CD4-positive, CD25-positive, alpha-beta regulatory T cell (primary cell): Measurements from ENCODE around the gene FCHSD2. TPM values are rescaled to one million over a fixed set of nuclear protein-coding genes. Genes with fewer than 3 reads are reported as not detected.
A peak's percentile ranks its signal among the peaks of the same experiment; 100 is the strongest.
"Not testable (repeated sequence)": the region's sequence is repeated elsewhere in the genome, so short reads cannot be mapped to it uniquely, and the experiment has no call there.

Experiments used
- ATAC-seq, 2 donors: fragments of 150-1000 bp; cut with Tn5 transposase; one replicate each; pipeline ENCODE4 v1.10.0; 2021; ENCODE audit warnings: low read depth in 2 of 2, moderate number of reproducible peaks in 2 of 2, moderate library complexity in 1 of 2
- DNase-seq, 3 donors: peaks; one replicate each; pipeline versions ENCODE4 v3.0.0 to v3.0.0-alpha.2; 2012 to 2022; ENCODE audit warnings: mixed read lengths in 1 of 3
- H3K27ac ChIP-seq: one replicate; pipeline ENCODE4 v1.7.0; 2013; ENCODE audit warnings: mild to moderate bottlenecking, low read length; ENCODE audit not compliant: insufficient read depth, poor library complexity, severe bottlenecking
- H3K27me3 ChIP-seq: one replicate; pipeline ENCODE4 v1.7.0; 2013; ENCODE audit warnings: low read length; ENCODE audit not compliant: control insufficient read depth, insufficient read depth
- H3K36me3 ChIP-seq: one replicate; pipeline ENCODE4 v1.7.0; 2013; ENCODE audit warnings: mild to moderate bottlenecking, low read length, moderate library complexity; ENCODE audit not compliant: control insufficient read depth, insufficient read depth
- H3K4me1 ChIP-seq: 2 replicates; pipeline ENCODE4 v1.7.0; 2013; ENCODE audit warnings: mild to moderate bottlenecking, low read length; ENCODE audit not compliant: insufficient read depth, control insufficient read depth, poor library complexity, severe bottlenecking
- H3K4me3 ChIP-seq: one replicate; pipeline ENCODE4 v1.7.0; 2013; ENCODE audit warnings: low read depth, mild to moderate bottlenecking, low read length, moderate library complexity
- H3K9me3 ChIP-seq, 2 experiments: 1 replicate in 1 of 2; 2 replicates in 1 of 2; pipeline ENCODE4 v1.7.0; 2013; ENCODE audit warnings: low read length in 2 of 2, mild to moderate bottlenecking in 1 of 2, moderate library complexity in 1 of 2; ENCODE audit not compliant: control insufficient read depth in 2 of 2
- H3K27ac Mint-ChIP-seq, 3 donors: one replicate each; pipeline ENCODE4 v1.8.0; 2020 to 2022; ENCODE audit warnings: mild to moderate bottlenecking in 3 of 3, mixed read lengths in 3 of 3, moderate library complexity in 2 of 3
- H3K27me3 Mint-ChIP-seq: one replicate; pipeline ENCODE4 v1.8.0; 2022; ENCODE audit warnings: mild to moderate bottlenecking, mixed read lengths
- H3K36me3 Mint-ChIP-seq: one replicate; pipeline ENCODE4 v1.8.0; 2020; ENCODE audit warnings: mixed read lengths
- H3K4me1 Mint-ChIP-seq, 4 donors: one replicate each; pipeline ENCODE4 v1.8.0; 2020 to 2022; ENCODE audit warnings: mixed read lengths in 4 of 4, mild to moderate bottlenecking in 1 of 4
- H3K4me3 Mint-ChIP-seq, 4 donors: one replicate each; pipeline ENCODE4 v1.8.0; 2020 to 2022; ENCODE audit warnings: mild to moderate bottlenecking in 4 of 4, mixed read lengths in 4 of 4, moderate library complexity in 3 of 4
- H3K9me3 Mint-ChIP-seq, 7 donors: one replicate each; pipeline ENCODE4 v1.8.0; 2020 to 2022; ENCODE audit warnings: mixed read lengths in 7 of 7, mild to moderate bottlenecking in 3 of 7, moderate library complexity in 2 of 7
- polyA plus RNA-seq, 4 donors: library from polyadenylated mRNA; unstranded; fragments of 300-500 nt; fragmentation: Illumina TruSeq; gene quantifications; one replicate each; pipeline ENCODE4 v1.2.3, GENCODE V29; 2021
- total RNA-seq: library from RNA; stranded (reverse); gene quantifications from one replicate; pipeline ENCODE4 v1.2.3, GENCODE V29; 2022

FCHSD2 gene
- total and polyA plus RNA-seq, 5 donors from 2014 or later: 13.5 to 56.6 (median 19.6) TPM

DNA sequence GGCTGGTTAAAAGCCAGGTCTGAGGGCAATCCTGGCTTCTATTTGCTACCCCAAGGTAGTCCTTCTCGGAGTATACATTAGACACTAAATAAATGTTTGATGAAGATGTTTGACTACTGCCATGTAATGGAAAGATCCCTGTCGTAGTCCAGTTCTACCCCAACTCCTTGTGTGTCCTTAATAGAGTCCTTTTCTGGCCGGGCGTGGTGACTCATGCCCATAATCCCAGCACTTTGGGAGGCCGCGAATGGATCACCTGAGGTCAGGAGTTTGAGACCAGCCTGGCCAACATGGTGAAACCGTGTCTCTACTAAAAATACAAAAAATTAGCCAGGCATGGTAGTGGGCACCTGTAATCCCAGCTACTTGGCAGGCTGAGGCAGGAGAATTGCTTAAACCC is 350.9 kb downstream of the FCHSD2 start:
- not testable (repeated sequence) for H3K9me3 Mint-ChIP-seq, H3K36me3 Mint-ChIP-seq
- H3K4me1 ChIP-seq: peaks cover 19% of the 10 kb centered on the region

GRCh38 chr11:72789493-72790131 is 352.5 kb downstream of the FCHSD2 start:
- Mint-ChIP-seq H3K4me3 (peak overlapping the region in 1 of 4 donors; percentile 32), H3K27me3 (peaks cover 4% of the 10 kb centered on the region)

More for the DNA sequence above, 350.9 kb downstream of the FCHSD2 start:
- Mint-ChIP-seq H3K4me3 (peak overlapping the region in 1 of 4 donors; percentile 51), H3K27ac (peak overlapping the region in 2 of 3 donors; percentile 48 to 73), H3K4me1 (peaks cover 10 to 29% (median 21%) of the 10 kb centered on the region in 4 donors)
- H3K27me3 Mint-ChIP-seq, H3K27me3 ChIP-seq, H3K4me3 ChIP-seq, DNase-seq, ATAC-seq, H3K27ac ChIP-seq, H3K36me3 ChIP-seq, H3K9me3 ChIP-seq: not testable (repeated sequence)

DNA sequence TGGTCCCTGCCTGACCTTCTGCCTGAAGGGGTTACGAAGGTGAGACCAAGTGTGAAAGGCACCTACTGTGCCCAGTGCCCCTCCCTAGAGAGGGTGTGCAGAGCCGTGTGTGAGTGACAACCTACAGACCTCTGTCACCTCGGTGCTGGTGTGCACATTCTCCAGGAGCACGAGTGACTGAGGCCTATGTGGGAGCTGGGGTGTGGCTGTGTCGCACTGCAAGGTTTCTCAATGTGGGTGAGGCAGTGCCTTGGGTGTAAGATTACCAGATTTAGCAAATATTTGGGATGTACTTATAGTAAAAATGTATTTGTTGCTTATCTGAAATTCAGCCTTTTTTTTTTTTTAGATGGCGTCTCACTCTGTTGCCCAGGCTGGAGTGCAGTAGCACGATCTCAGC is 353.9 kb downstream of the FCHSD2 start:
- Mint-ChIP-seq H3K4me1 (peaks cover under 1 to 19% (median 9%) of the 10 kb centered on the region in 4 donors), H3K4me3 (no peak overlapping the region), H3K36me3 (no peaks in the 10 kb centered on the region), H3K27me3 (peaks cover 4% of the 10 kb centered on the region), H3K27ac (peak overlapping the region in 1 of 3 donors; percentile 60), H3K9me3 (no peaks in the 10 kb centered on the region)
- DNase-seq (no peak), ATAC-seq (no peak)
- no peak overlapping the region for H3K4me3 ChIP-seq
- peaks cover 7% of the 10 kb centered on the region for H3K4me1 ChIP-seq
- no peaks in the 10 kb centered on the region for H3K9me3 ChIP-seq
- no peaks in the 10 kb centered on the region for H3K27me3 ChIP-seq
- H3K36me3 ChIP-seq: no peaks in the 10 kb centered on the region
- no peak overlapping the region for H3K27ac ChIP-seq

More at GRCh38 chr11:72789493-72790131, 352.5 kb downstream of the FCHSD2 start:
- Histone ChIP-seq H3K9me3 (no peaks in the 10 kb centered on the region), H3K4me1 (peaks cover 18% of the 10 kb centered on the region), H3K27me3 (no peaks in the 10 kb centered on the region), H3K27ac (no peak overlapping the region), H3K36me3 (no peaks in the 10 kb centered on the region), H3K4me3 (no peak overlapping the region)
- ATAC-seq (no peak), DNase-seq (no peak)
- H3K36me3 Mint-ChIP-seq: no peaks in the 10 kb centered on the region
- H3K4me1 Mint-ChIP-seq: peaks cover 7 to 29% (median 19%) of the 10 kb centered on the region in 4 donors
- no peak overlapping the region for H3K27ac Mint-ChIP-seq
- no peaks in the 10 kb centered on the region for H3K9me3 Mint-ChIP-seq

- peak overlapping the region in 1 of 4 donors; percentile 61 for H3K4me3 Mint-ChIP-seq
- no peak overlapping the region for H3K27ac ChIP-seq
- H3K36me3 Mint-ChIP-seq: no peaks in the 10 kb centered on the region
- H3K4me3 ChIP-seq: no peak overlapping the region
- H3K9me3 ChIP-seq: no peaks in the 10 kb centered on the region
- no peaks in the 10 kb centered on the region for H3K36me3 ChIP-seq
- no peaks in the 10 kb centered on the region for H3K27me3 ChIP-seq
- H3K4me1 Mint-ChIP-seq: peaks cover 0 to 15% (median 6%) of the 10 kb centered on the region in 4 donors
- H3K27me3 Mint-ChIP-seq: peaks cover 4% of the 10 kb centered on the region
- ATAC-seq (peak in 1 of 2 donors; percentile 13), DNase-seq (no peak)
- H3K9me3 Mint-ChIP-seq: no peaks in the 10 kb centered on the region
- peaks cover under 1% of the 10 kb centered on the region for H3K4me1 ChIP-seq
- peak overlapping the region in 1 of 3 donors; percentile 60 for H3K27ac Mint-ChIP-seq
Observed at GRCh38 chr11:72787216-72788104, 354.7 kb downstream of the FCHSD2 start.

Other genes with a start within 250 kb of the FCHSD2 start
- not detected for gene P2RY2, start 76.0 kb upstream of the FCHSD2 start, total RNA-seq
- gene P2RY2, start 76.0 kb upstream of the FCHSD2 start, polyA plus RNA-seq: not detected
- not detected for gene P2RY6, start 130.0 kb upstream of the FCHSD2 start, total RNA-seq
- not detected for gene P2RY6, start 130.0 kb upstream of the FCHSD2 start, polyA plus RNA-seq
- gene ARHGEF17, start 166.0 kb upstream of the FCHSD2 start, total RNA-seq: 0.47 TPM
- not detected for gene ARHGEF17, start 166.0 kb upstream of the FCHSD2 start, polyA plus RNA-seq
- 117 TPM for gene RELT, start 234.1 kb upstream of the FCHSD2 start, total RNA-seq
- 1 to 10 TPM; 2.0 to 3.3 (median 2.9) TPM for gene RELT, start 234.1 kb upstream of the FCHSD2 start, polyA plus RNA-seq